HG02938 (cell line): ENCODE results near the gene SURF1.
"Not testable (repeated sequence)": the region's sequence is repeated elsewhere in the genome, so short reads cannot be mapped to it uniquely, and the experiment has no call there.

Experiments used
- ATAC-seq: cut with Tn5 transposase; IDR thresholded peaks from one replicate; pipeline ENCODE4 v1.9.1; 2021; ENCODE audit warnings: mild to moderate bottlenecking, moderate library complexity; ENCODE audit not compliant: unreplicated experiment

SURF1 gene

DNA sequence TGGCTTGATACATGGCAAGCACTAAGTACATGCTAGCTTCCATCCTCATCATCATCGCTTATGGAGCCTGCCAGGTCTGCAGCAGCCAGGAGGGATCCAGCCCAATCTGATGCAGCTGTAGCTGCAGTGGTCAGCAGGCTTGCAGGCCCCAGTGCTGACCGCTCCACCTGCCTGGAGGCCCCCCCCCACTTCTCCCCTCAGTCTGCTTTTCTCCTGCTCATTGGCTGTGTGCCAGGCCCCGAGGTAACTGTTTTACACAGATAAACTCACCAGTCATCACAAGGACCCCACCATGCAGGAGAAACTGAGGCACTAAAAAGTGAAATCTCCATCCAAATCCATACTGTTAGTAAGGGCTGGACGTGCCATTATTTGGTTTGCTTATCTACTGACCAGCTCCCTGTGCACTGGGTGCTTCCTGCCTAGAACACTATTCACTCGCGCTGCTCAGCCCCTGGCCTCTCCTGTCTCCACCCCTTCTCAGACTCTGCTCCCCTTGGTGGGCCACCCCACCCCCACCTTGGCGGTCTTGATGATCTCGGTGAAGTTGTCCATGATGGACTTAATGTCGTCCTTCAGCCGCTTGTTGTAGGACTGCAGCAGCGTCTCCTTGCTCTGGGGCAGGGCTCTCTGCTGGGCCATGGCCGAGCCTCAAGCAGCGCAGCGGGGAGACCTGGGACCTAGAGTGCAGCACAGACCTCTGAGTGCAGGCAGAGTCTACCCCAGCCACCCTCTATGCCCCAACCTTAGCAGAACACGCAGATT, 10.1 kb downstream of the SURF1 start:
- no peak for ATAC-seq

DNA sequence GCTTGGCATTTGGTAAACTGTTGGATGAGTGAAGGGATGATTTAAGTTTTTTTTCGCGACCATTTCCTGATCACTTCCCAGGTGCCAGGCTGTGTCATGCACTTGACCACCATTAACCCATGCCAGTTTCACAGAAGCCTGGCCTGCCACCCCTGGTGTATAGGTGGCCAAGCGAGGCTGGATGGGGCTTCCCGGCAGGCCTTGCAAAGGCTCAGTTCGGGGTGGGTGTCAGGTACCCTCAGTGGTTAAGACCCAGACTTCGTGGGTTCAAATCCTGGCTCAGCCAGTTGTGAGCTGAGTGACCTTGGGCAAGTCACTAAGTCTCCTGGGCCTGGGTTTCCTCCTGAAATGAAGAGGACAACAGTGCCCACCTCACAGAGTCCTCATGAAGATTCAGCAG, 10.7 kb downstream of the SURF1 start:
- ATAC-seq = no peak

DNA sequence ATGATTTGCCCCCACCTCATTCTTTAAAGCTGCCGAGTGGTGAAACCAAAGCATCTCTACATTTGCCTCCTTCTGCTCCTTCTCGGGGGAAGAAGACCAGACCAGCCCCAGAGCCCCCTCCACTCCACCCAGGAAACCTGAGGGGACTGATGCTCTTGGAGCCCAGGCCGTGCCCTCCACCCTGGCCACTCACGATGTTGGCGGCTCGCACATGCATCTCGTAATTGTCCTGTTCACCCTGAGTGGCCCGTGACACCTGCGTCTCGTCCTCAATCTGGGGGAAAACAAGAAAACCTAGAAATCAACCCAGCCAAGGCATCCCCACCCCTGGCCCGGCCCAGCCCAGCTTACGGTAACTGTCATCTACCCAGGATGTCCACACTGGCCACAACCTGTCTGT, 11.3 kb downstream of the SURF1 start:
- ATAC-seq = no peak

DNA sequence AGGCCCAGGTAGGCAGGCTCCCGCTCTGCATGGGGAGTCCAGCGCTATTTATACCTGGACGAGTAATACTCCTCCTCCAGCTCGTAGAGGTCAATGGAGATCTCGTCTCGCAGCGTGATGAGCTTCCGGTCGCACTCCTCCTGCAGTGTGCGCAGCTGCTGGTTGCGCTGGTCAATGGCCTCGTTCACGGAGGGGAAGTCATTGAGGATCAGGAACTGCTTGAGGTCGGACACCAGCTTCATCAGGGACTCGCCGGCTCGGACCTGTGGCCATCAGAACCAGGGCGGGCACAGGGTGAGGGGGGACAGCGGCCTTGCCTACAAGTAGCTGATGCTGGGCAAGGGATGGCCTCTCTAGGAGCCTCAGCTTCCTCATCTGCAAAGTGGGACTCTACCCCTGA, 12.2 kb downstream of the SURF1 start:
- ATAC-seq = no peak

DNA sequence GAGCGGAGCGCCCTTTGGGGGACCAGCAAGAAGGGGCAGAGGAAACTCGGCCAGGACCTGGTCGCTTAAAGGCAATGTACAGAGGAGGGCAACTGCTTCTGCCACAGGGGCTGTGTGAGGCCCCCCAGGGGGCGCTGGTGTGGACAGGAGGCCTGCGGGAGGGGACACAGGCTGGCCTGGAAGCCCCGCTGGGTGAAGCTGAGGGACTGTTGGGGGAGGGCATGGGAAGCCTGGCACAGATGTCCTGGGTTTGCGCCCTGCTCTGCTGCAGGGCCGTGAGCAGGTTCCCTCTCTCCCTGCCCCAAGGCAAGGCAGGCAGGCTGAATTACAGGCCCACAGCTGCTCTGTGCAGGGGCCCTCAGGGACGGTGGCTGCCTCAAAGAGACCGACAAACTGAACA, 13.7 kb downstream of the SURF1 start:
- no peak for ATAC-seq

DNA sequence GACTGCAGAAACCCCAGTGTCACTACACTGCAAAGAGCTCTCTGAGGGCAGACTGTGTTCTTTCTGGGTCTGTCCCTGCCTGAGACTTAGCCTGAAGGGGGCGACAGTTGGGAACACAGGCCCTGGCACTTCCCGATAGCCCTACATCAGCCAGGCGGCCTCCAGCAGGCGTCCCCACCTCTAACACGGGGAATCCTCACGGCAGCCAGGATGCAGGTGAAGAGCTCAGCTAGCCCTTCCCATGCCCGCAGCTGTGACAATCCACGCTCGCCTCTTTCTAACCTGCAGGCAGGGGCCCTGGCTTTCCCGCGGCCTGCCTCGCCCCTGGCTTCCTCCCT, 14.2 kb downstream of the SURF1 start:
- no peak for ATAC-seq

DNA sequence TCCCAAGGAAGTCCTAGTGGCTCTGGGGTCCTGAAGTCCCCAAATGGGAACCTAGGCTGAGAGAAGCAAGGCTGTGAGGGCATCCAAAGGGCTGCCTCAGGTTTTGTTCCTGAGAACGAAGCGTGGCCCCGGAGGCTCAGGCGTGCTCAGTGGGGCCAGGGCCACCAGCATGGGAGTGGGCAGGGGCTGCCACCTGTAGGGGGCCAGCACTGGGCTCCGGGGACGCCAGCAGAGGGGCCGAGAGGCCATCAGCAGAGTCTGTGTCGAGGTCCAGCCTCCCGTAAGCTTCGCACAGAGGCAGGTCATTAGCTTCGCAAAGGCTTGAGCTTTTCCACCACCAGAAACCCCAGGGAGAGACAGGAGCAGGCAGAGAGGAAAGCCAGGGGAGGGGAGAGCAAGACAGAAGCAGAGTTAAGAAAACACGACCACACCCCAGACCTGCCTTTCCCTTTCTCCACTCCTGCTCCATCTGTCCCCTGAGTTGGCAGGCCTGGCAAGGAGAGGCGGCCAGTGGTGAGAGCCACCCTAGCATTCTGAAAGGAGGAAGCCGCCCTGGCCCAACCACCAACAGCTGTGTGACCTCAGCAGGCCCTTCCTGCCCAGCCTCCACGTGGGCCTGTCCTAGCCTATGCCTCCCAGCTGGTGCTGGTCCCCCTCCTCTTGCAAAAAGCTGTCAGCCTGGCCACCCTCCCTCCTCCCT, 14.8 kb downstream of the SURF1 start:
- no peak for ATAC-seq

DNA sequence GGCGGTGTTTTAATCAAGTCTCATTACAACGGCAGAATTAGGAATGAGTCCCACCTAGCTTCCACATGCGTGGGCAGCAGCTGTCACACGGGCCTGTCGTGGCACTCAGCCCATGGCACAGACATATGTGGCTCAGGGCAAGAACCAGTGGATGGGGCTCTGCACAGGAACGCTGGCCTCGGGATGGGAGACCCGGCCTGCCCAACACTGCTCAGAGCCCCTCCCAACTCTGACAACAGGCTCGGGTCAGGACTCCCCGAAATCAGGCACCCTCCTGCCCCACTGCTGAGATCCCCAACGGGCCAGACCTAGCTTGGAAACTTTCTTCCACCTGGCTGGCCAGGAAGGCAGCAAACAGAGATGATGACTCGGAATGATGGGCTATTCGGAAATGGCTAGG, 15.4 kb downstream of the SURF1 start:
- no peak for ATAC-seq

DNA sequence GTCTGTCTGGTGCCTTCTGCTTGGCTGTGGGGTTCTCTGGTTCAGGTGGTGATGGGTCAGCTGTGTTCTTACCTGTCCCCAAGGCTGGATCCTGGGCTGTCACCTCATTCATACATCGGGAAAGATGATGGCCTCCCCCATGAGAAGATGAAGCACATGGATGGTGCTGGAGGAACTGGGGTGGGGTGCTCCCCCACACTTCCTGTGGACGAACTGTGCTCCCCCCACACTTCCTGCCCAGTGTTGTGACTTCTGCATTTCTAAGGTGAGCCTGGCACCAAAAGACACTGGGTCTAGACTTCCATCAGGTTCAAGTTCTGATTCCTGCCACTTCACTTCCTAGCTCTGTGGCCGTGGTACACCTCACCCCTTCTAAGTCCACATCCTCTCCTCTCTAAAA, 16.0 kb downstream of the SURF1 start:
- no peak for ATAC-seq

DNA sequence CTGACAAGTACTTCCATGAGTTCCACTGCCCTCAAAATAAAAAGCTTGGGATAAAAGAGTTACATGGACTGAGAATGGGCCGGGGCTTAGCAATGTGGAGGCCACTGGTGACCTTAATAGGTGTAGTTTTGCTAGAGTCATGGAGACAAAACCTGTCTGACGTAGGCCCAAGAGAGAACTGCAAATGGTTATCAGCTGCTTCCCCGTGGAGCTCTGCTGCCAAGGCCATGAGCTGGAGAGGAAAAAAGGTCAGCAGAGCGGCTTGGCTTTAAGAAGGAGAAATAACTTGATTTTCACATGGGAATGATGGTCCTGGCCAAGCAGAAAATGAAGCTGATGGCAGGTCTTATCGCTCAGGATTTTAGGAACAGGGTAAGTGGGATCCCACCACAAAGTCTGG, 16.6 kb downstream of the SURF1 start:
- no peak for ATAC-seq

DNA sequence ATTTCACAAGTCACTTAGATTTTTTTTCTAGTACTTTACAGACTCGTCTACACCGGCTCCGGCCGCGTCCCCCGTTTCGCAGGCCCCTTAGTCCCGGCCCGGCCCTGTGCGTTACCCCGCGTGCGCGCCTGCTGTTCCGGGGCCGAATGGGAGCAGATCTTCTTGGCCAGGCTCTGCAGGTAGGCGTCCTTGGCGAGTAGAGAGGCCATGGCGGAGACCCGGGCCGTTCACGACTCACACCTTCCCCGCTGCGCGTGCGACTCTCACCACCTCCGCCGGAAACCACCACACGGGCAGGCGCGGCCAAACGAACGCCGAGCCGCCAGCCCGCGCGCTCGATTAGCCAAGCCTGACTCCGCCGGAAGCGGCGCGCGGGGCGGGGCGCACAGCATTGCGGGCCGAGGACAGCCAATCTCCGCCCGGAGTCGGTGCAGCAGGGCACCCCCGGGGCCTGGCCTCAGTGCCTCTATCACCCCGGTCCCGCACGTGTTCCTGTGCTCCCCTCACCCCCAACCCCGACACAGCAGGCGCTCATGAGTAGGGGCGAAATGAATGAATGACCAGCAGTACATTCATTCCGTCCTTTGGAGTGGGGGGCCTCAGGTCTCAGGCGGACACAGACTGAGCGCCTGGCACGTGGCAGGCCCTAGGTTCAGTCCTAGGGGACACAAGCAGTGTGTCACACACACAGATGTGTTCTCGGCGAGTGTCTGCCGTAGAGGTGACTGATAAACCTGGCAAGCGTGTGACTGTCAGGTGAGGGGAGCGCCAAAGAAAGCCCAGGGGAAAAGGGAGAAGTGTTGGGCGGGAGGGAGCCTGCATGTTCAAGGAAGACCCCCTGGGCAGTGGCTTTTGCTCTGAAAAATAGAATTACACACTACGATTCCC, 20.1 kb downstream of the SURF1 start, which contains the start of gene SURF6:
Gene SURF6 (minus strand): TSS at position 265 of the 888 bp plus-strand sequence. CDS start 56 bp downstream, at position 209.
- peak; percentile 76 for ATAC-seq

DNA sequence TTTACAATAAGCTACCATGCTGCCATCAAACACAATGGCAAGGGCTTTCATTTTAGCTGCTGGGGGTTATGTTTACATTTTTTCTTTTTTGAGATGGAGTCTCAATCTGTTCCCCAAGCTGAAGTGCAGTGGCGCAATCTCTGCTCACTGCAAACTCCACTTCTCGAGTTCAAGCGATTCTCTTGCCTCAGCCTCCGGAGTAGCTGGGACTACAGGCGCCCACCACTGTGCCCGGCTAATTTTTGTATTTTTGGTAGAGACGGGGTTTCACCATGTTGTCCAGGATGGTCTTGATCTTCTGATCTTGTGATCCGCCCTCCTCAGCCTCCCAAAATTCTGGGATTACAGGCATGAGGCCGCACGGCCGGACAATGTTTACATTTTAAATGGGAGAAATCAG, 21.4 kb downstream of the SURF1 start:
- not testable (repeated sequence) for ATAC-seq

DNA sequence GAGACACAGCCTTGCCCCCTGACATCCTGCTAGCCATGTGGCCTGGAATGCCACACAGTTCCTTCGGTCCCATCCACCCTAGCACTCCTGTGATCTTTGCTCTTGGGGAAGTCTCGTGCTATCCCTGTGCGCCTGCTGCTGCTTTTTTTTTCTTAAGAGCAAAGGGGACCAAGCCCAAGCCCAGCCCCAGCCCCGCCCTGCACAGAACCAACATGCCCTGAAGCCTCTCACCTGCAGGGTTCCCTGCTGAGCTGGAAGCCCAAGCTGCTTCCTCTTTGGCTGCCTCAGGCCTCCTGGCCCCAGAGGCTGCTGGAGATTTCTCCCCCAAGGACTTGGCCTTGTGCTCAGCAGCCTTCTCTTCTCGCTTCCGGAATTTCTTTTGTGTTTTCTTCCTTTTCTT, 22.1 kb downstream of the SURF1 start:
- no peak for ATAC-seq

DNA sequence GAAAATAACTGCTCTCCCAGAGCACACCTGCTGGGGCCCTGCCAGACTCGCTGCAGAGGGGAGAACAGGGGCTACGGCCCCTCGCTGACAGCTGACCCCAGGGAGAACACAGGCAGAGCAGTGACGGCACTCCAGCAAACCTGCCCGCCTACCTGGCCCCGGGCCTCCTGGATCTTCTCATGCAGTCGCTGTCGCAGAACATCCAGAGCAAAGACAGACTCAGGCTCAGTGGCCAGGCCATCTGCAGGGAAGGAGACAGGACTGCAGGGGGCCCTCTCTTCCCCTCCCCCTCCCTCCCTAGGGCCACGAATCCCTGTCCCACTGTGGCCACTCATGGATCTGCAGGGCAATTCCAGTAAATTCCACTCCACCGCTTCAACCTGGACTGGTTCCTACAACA, 22.7 kb downstream of the SURF1 start:
- ATAC-seq = no peak

DNA sequence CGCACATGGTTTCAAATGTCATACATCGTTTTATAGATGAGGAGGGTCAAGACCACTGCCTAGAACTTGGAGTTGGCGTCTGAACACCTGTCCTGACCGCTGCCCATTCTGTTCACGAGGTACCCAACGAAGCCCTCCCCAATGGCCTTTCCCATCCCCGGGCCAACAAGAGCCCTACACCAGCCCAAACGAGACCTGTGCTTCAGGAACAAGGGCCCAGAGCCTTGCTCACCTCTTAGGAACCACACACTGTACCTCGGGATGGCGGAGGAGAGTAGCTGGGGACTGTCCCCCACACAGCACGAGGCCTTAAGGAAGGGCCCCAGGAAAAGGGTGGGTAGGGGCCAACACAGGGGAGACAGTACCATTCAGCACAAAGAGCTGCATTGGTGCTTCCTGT, 23.3 kb downstream of the SURF1 start:
- no peak for ATAC-seq

DNA sequence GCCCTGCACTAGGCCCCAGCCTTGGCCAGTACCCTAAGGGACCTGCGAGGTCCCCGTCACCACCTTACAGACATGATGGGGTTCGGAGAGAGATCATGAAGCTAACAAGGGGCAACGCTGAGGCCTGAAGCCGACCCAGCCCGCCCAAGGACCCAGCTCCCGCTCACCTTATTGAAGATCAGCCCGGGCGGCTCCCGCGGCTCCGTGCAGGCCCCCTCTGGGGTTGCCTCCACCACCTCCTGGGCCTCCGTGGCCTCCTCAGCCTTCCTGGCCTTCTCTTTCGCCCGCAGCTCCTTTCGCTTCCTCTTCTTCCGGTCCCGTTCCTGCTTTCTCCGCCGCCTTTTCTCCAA, 23.9 kb downstream of the SURF1 start:
- no peak for ATAC-seq

DNA sequence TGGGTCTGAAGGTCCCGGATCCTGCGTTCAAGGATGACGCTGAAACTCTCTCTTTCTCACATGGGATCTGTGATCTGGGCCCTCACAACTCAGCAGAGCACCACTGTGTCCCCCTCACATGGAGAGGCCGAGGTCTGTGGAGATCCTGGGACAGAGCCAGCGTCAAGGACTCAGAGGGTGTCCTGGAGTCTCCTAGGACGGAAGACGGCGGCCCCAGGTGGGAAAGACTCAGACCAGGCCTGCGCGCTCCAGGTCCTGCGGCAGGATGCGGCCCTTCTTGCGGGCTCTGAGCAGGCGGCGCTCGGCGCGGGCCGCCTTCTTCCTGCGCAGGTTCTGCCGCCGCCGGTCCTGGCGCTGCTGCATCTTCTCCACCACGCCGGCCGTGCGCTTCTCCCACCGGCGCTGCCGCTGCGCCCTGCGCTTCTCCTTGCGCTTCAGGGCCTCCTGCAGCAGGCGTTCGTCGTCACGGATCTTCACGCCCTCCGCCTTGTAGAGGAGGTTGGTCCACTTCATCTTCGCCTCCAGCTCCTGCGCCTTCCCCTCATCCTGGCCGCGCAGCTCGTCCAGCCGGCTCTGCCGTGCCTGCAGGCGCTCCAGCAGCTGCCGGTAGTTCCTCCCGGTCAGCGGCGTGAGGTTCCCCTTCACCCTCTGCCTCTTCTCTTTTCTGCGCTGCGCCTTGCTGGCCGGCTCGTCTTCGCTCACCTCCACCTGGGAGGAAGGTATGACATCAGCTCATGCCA, 24.5 kb downstream of the SURF1 start:
- ATAC-seq = no peak

DNA sequence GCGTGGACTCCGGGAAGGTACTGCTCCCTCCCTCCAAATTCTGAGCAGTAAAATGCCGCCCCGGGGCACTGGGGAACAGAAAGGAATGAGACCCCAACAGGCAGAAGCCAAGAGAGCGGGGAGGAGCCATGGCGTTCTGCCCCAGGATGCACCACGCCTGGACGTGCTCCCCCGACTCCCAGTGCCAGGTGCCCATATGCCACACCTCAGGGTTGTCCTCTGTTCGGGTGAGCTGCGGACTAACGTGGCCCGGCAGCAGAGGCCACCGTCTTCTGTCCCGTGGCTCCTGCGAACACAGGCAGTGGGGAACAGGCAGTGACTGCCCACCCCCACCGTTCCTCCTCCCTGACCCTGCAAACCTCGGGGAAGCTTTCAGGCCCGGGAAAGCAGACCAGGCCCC, 25.1 kb downstream of the SURF1 start:
- ATAC-seq = no peak

DNA sequence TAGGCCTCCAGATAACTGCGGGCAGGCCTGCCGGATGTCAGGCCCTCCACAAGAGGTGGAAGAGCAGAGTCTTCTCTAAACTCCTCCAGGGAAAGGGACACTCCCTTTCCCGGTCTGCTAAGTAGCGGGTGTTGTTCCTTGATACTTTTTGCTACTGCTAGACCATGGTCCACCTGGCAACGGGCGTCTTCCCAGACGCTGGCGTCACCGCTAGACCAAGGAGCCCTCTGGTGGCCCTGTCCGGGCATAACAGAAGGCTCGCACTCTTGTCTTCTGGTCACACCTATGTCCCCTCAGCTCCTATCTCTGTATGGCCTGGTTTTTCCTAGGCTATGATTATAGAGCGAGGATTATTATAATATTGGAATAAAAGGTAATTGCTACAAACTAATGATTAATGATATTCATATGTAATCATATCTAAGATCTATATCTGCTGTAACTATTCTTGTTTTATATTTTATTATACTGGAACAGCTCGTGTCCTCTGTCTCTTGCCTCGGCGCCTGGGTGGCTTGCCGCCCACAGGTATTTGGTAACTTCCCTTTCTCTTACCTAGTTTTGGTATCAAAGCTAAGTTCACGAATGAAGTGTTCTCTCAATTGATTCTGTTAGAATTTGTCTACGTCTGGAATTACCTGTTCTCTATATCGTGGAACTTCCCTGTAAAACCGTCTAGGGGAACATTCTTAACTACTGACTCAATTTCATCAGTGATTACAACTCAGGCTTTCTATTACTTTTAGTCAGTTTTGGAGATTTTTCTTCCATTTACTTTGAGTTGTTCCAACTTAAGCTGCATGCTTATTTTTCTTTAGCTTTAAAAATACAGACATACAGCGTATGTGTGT, 26.8 kb downstream of the SURF1 start:
- ATAC-seq = not testable (repeated sequence)

DNA sequence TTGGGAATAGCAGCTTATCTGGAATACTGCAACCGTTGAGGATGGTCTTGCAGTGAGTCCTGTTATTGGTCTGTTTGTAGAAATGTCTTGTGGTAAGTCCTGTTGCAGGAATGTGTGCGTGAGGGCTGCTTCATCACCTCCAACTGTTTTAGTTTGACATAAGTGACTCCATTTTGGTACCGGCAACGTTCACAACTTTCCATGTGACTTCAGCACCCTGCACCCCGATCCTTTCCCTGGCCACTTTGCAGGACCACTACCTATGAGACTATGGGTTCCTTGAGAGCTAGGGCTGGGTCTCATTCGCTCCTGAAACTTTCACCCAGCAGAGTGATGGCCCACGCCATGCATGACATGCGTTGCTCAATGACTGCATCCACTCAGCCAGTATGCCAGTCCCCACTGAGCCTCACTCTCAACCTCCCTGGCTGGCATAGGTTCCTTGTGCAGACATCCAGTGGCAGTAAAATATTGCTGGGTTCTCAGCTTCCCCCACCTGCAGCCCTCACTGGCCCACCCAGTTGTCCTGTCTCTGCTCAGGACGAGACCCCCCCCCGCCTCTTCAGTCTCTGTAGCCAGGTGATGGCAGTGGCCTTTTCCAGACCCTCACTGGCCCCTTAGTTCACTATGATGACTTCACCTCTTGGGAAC, 28.3 kb downstream of the SURF1 start:
- no peak for ATAC-seq
